ENCODE data around the gene IL33. TPM values are rescaled to one million over a fixed set of nuclear protein-coding genes. Genes with fewer than 3 reads are reported as not detected.

IL33 gene
- total and polyA plus RNA-seq, 2 experiments from 2014 or later, result 2.1 TPM; not detected in 1

DNA sequence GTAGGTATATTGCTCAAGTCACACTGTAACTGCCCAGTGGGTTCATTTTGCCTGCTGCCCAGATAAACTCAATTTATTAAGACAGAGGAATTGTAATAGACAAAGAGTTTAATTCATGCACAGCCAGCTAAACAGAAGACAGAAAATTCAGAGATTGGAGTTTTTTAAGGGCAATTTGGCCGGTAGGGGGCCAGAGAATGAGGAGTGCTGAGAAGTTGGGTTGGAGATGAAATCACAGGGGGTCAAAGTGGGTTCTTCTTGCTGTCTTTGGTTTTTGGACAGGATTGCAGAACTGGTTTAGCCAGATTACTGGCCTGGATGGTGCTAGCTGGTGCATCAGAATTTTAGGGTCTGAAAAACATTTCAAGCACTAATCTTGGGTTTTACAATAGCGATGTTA, 20.7 kb upstream of the IL33 start:
- Histone ChIP-seq H3K27me3 (no peaks in the 10 kb centered on the region), H3K4me3 (no peak overlapping the region), H3K79me2 (no peaks in the 10 kb centered on the region), H3K27ac (no peak overlapping the region), H2AFZ (no peak overlapping the region), H4K20me1 (ENCODE audit: insufficient read depth, poor library complexity, severe bottlenecking) (no peaks in the 10 kb centered on the region), H3K4me1 (ENCODE audit: insufficient read depth) (no peaks in the 10 kb centered on the region), H3K9me2 (replicated peaks; ENCODE audit: insufficient read depth) (no peaks in the 10 kb centered on the region), H3K9me3 (ENCODE audit: low read depth) (no peaks in the 10 kb centered on the region), H3K36me3 (replicated peaks; ENCODE audit: insufficient read depth, low read depth) (no peaks in the 10 kb centered on the region), H3K4me2 (no peak overlapping the region)
- 73% methylated on average over 2 of the region's 2 CpGs for WGBS (ENCODE audit: low lambda C conversion rate, missing lambda C conversion rate)
- no peak for DNase-seq (ENCODE audit: low spot score)
- TF ChIP-seq EZH2phosphoT487 (IDR thresholded peaks at IDR 0.05; ENCODE audit: low read depth, severe bottlenecking, unreplicated experiment), result no peak
- TF ChIP-seq CTCF (IDR thresholded peaks at IDR 0.05; ENCODE audit: poor library complexity), result no peak

- no peaks in the 10 kb centered on the region for H3K4me1 ChIP-seq (ENCODE audit: insufficient read depth)
- no peaks in the 10 kb centered on the region for H3K27me3 ChIP-seq
- no peaks in the 10 kb centered on the region for H3K9me3 ChIP-seq (ENCODE audit: low read depth)
- H4K20me1 ChIP-seq (ENCODE audit: insufficient read depth, poor library complexity, severe bottlenecking), result no peaks in the 10 kb centered on the region
- no peaks in the 10 kb centered on the region for H3K36me3 ChIP-seq (replicated peaks; ENCODE audit: insufficient read depth, low read depth)
- H3K4me3 ChIP-seq, result no peak overlapping the region
- no peaks in the 10 kb centered on the region for H3K9me2 ChIP-seq (replicated peaks; ENCODE audit: insufficient read depth)
- WGBS (ENCODE audit: low lambda C conversion rate, missing lambda C conversion rate), result 87% methylated on average over 4 of the region's 4 CpGs
- H2AFZ ChIP-seq, result no peak overlapping the region
- no peaks in the 10 kb centered on the region for H3K79me2 ChIP-seq
- no peak overlapping the region for H3K27ac ChIP-seq
- H3K4me2 ChIP-seq, result no peak overlapping the region
- DNase-seq (ENCODE audit: low spot score), result no peak
- TF ChIP-seq CTCF (IDR thresholded peaks at IDR 0.05; ENCODE audit: poor library complexity) (no peak), EZH2 (IDR thresholded peaks at IDR 0.05; ENCODE audit: borderline replicate concordance) (no peak), EZH2phosphoT487 (IDR thresholded peaks at IDR 0.05; ENCODE audit: low read depth, severe bottlenecking, unreplicated experiment) (no peak)
Observed at GRCh38 chr9:6195714-6196360, 19.8 kb upstream of the IL33 start.

- H3K36me3 ChIP-seq (replicated peaks; ENCODE audit: insufficient read depth, low read depth), result no peaks in the 10 kb centered on the region
- no peaks in the 10 kb centered on the region for H3K27me3 ChIP-seq
- H3K4me1 ChIP-seq (ENCODE audit: insufficient read depth), result no peaks in the 10 kb centered on the region
- DNase-seq (ENCODE audit: low spot score), result peak; percentile 11
- 53% methylated on average over 3 of the region's 3 CpGs for WGBS (ENCODE audit: low lambda C conversion rate, missing lambda C conversion rate)
- H3K79me2 ChIP-seq, result no peaks in the 10 kb centered on the region
- no peak overlapping the region for H3K27ac ChIP-seq
- H3K9me3 ChIP-seq (ENCODE audit: low read depth), result no peaks in the 10 kb centered on the region
- TF ChIP-seq CTCF (IDR thresholded peaks at IDR 0.05; ENCODE audit: poor library complexity) (peak; percentile 29), EZH2 (IDR thresholded peaks at IDR 0.05; ENCODE audit: borderline replicate concordance) (no peak), EZH2phosphoT487 (IDR thresholded peaks at IDR 0.05; ENCODE audit: low read depth, severe bottlenecking, unreplicated experiment) (no peak)
- H3K4me2 ChIP-seq, result no peak overlapping the region
- no peak overlapping the region for H2AFZ ChIP-seq
- no peak overlapping the region for H3K4me3 ChIP-seq
- no peaks in the 10 kb centered on the region for H4K20me1 ChIP-seq (ENCODE audit: insufficient read depth, poor library complexity, severe bottlenecking)
- H3K9me2 ChIP-seq (replicated peaks; ENCODE audit: insufficient read depth), result no peaks in the 10 kb centered on the region
Observed at GRCh38 chr9:6197330-6197729, 18.3 kb upstream of the IL33 start.
